Suprapubic skin (tissue), 4 donors: Measurements from ENCODE around the gene TECPR2. TPM values are rescaled to one million over a fixed set of nuclear protein-coding genes. Genes with fewer than 3 reads are reported as not detected.

Source experiments
- DNase-seq, 2 donors: peaks; one replicate each; pipeline ENCODE4 v3.0.0-alpha.2; 2019; ENCODE audit warnings: low spot score in 2 of 2
- H3K27ac ChIP-seq: fragments of 200-600 bp; sonication (generic); one replicate; pipeline ENCODE4 v1.5.1; 2019
- H3K27me3 ChIP-seq: fragments of 200-600 bp; sonication (generic); one replicate; pipeline ENCODE4 v1.5.1; 2019
- H3K36me3 ChIP-seq: fragments of 200-600 bp; sonication (generic); one replicate; pipeline ENCODE4 v1.5.1; 2019
- H3K4me1 ChIP-seq: fragments of 200-600 bp; sonication (generic); one replicate; pipeline ENCODE4 v1.5.1; 2019
- H3K4me3 ChIP-seq: fragments of 200-600 bp; sonication (generic); one replicate; pipeline ENCODE4 v1.5.1; 2019; ENCODE audit warnings: mild to moderate bottlenecking
- H3K9me3 ChIP-seq: fragments of 200-600 bp; sonication (generic); one replicate; pipeline ENCODE4 v1.5.1; 2019
- CTCF ChIP-seq, 2 donors: fragments of 200-600 bp in 1 of 2; fragments of 450-650 bp in 1 of 2; sonication (generic) in 1 of 2; IDR thresholded peaks; one replicate each; pipeline ENCODE4 v1.5.1; 2016 to 2019; ENCODE audit warnings: antibody characterized with exemption in 2 of 2, mild to moderate bottlenecking in 1 of 2, moderate library complexity in 1 of 2
- EP300 ChIP-seq: sonication (generic); formaldehyde crosslinking; IDR thresholded peaks from one replicate; pipeline ENCODE4 v1.6.1; 2017; ENCODE audit warnings: antibody characterized with exemption
- POLR2A ChIP-seq, 2 donors: fragments of 450-650 bp; IDR thresholded peaks; one replicate each; pipeline ENCODE4 v1.6.1; 2017; ENCODE audit warnings: antibody characterized with exemption in 2 of 2, mild to moderate bottlenecking in 2 of 2, moderate library complexity in 2 of 2
- POLR2AphosphoS5 ChIP-seq, 3 donors: sonication (generic); formaldehyde crosslinking; IDR thresholded peaks; one replicate each; pipeline ENCODE4 v1.6.1; 2017; ENCODE audit warnings: antibody characterized with exemption in 3 of 3
- WGBS: methylation state at CpG from one replicate; pipeline ENCODE4 v1.1.5; 2018; 5-methylcytosine and 5-hydroxymethylcytosine counted together
- total RNA-seq, 4 donors: library from RNA; depleted of rRNA; stranded (reverse); fragments of >200 nt; gene quantifications; one replicate each; pipeline ENCODE4 v1.1.0, GENCODE V29; 2016

The TECPR2 gene
- total RNA-seq = 10 to 100 TPM; 12.1 to 22.6 (median 16.8) TPM

- DNase-seq = peak; percentile 99
- H3K27me3 ChIP-seq = no peaks in the 10 kb centered on the region
- peaks cover 28% of the 10 kb centered on the region for H3K4me1 ChIP-seq
Observed at GRCh38 chr14:102362545-102363181, at the start of gene TECPR2, which contains the start of gene CINP. Gene TECPR2, plus strand, starts transcription at chr14:102362941. Its CDS starts 13,781 bp downstream, at chr14:102376722. Gene CINP, minus strand, starts transcription at chr14:102362890. Its CDS starts 39 bp downstream, at chr14:102362851.

GRCh38 chr14:102314242-102315011 lies 48.3 kb upstream of the TECPR2 start:
- H3K9me3 ChIP-seq = no peaks in the 10 kb centered on the region
- TF ChIP-seq POLR2AphosphoS5 (IDR thresholded peaks at IDR 0.05) (peak in 1 of 3 donors; percentile 49), EP300 (no peak), POLR2A (IDR thresholded peaks at IDR 0.05) (no peak), CTCF (IDR thresholded peaks at IDR 0.05) (peak; percentile 83 to 97)
- H3K36me3 ChIP-seq = no peaks in the 10 kb centered on the region
- WGBS = 11% methylated on average over 37 of the region's 52 CpGs
- DNase-seq = peak; percentile 92 to 94
- peaks cover 40% of the 10 kb centered on the region for H3K4me1 ChIP-seq
- peak overlapping the region; percentile 54 for H3K4me3 ChIP-seq
- no peaks in the 10 kb centered on the region for H3K27me3 ChIP-seq
- H3K27ac ChIP-seq = peak overlapping the region; percentile 29

More at GRCh38 chr14:102362545-102363181, at the start of gene TECPR2, which contains the start of gene CINP:
- Histone ChIP-seq H3K27ac (peak within 1 kb of the TSS; percentile 91), H3K9me3 (no peaks in the 10 kb centered on the region), H3K4me3 (peak within 1 kb of the TSS; percentile 88), H3K36me3 (peaks cover 15% of the 10 kb centered on the region)
- TF ChIP-seq POLR2AphosphoS5 (IDR thresholded peaks at IDR 0.05) = peak in 1 of 3 donors; percentile 37
- TF ChIP-seq POLR2A (IDR thresholded peaks at IDR 0.05) = peak in 1 of 2 donors; percentile 69
- TF ChIP-seq EP300 = no peak
- no peak for TF ChIP-seq CTCF (IDR thresholded peaks at IDR 0.05)
- WGBS = under 1% methylated on average over 21 of the region's 58 CpGs

- Histone ChIP-seq H3K4me3 (no peak overlapping the region), H3K4me1 (peaks cover 42% of the 10 kb centered on the region), H3K27me3 (no peaks in the 10 kb centered on the region), H3K27ac (no peak overlapping the region), H3K9me3 (no peaks in the 10 kb centered on the region), H3K36me3 (no peaks in the 10 kb centered on the region)
- WGBS = 94% methylated on average over 6 of the region's 6 CpGs
- no peak for TF ChIP-seq EP300
- no peak for TF ChIP-seq POLR2A (IDR thresholded peaks at IDR 0.05)
- no peak for TF ChIP-seq CTCF (IDR thresholded peaks at IDR 0.05)
- TF ChIP-seq POLR2AphosphoS5 (IDR thresholded peaks at IDR 0.05) = no peak
- DNase-seq = no peak
Observed at GRCh38 chr14:102315121-102315520, 47.6 kb upstream of the TECPR2 start.

- Histone ChIP-seq H3K36me3 (no peaks in the 10 kb centered on the region), H3K4me3 (peak overlapping the region; percentile 55), H3K9me3 (no peaks in the 10 kb centered on the region), H3K27me3 (no peaks in the 10 kb centered on the region), H3K27ac (peak overlapping the region; percentile 75), H3K4me1 (peaks cover 54% of the 10 kb centered on the region)
- DNase-seq = no peak
- TF ChIP-seq EP300 (no peak), POLR2AphosphoS5 (IDR thresholded peaks at IDR 0.05) (no peak), POLR2A (IDR thresholded peaks at IDR 0.05) (no peak), CTCF (IDR thresholded peaks at IDR 0.05) (no peak)
- WGBS = 2% methylated on average over 10 of the region's 10 CpGs
Observed at GRCh38 chr14:102316338-102316742, 46.4 kb upstream of the TECPR2 start.
